Spleen (tissue), 7 donors: Measurements from ENCODE around the gene P2RX6.

Experiments used
- CTCF ChIP-seq, 11 experiments: fragments of 200-600 bp in 7 of 11; fragments of 450-650 bp in 4 of 11; sonication (generic) in 4 of 11; IDR thresholded peaks in 8 of 11; conservative IDR thresholded peaks in 3 of 11; 1 replicate in 7 of 11; 2 replicates in 4 of 11; pipeline versions ENCODE4 v1.4.0 to v1.8.0; 2016 to 2021; ENCODE audit warnings: antibody characterized with exemption in 11 of 11, inconsistent platforms in 4 of 11, mild to moderate bottlenecking in 1 of 11
- POLR2A ChIP-seq, 3 donors: fragments of 450-650 bp; IDR thresholded peaks; one replicate each; pipeline ENCODE4 v1.5.1; 2017; ENCODE audit warnings: antibody characterized with exemption in 3 of 3, mild to moderate bottlenecking in 1 of 3
- POLR2AphosphoS5 ChIP-seq, 3 donors: sonication (generic); formaldehyde crosslinking; IDR thresholded peaks; one replicate each; pipeline ENCODE4 v1.5.1; 2017; ENCODE audit warnings: antibody characterized with exemption in 3 of 3
- donor health status: DM: no; HTN: no; CAD: no; lungs with moderate emphysema.
- donor health status: DM: no; HTN: no; CAD: no.
- donor health status: DM: no; HTN: no; CAD: no.

- TF ChIP-seq POLR2A (IDR thresholded peaks at IDR 0.05) (no peak), CTCF (IDR thresholded peaks at IDR 0.05 in 8 of 11, conservative IDR thresholded peaks at IDR 0.05 in 3 of 11) (no peak), POLR2AphosphoS5 (IDR thresholded peaks at IDR 0.05) (no peak)
Measured at GRCh38 chr22:21026783-21027692, 12.1 kb downstream of the P2RX6 start.
